GM23248 (cell line): Measurements from ENCODE around the gene PLCL2. TPM values are rescaled to one million over a fixed set of nuclear protein-coding genes. Genes with fewer than 3 reads are reported as not detected.

ENCODE experiments used
- DNase-seq: peaks from one replicate; pipeline ENCODE4 v3.0.0-alpha.2; 2015
- H2AFZ ChIP-seq: fragments of 200-600 bp; sonication (generic); 2 replicates; pipeline ENCODE4 v1.6.1; 2016; ENCODE audit warnings: antibody characterized with exemption
- H3F3A ChIP-seq: fragments of 200-600 bp; sonication (generic); 2 replicates; pipeline ENCODE4 v1.6.1; 2016; ENCODE audit warnings: mild to moderate bottlenecking, antibody characterized with exemption, mixed run types; ENCODE audit not compliant: insufficient read depth
- H3K27ac ChIP-seq: fragments of 200-600 bp; sonication (generic); 2 replicates; pipeline ENCODE4 v1.5.1; 2016; ENCODE audit warnings: mild to moderate bottlenecking
- H3K27me3 ChIP-seq: fragments of 200-600 bp; sonication (generic); replicated peaks from 2 replicates; pipeline ENCODE4 v1.6.1; 2016; ENCODE audit warnings: mild to moderate bottlenecking; ENCODE audit not compliant: insufficient read depth
- H3K36me3 ChIP-seq: fragments of 200-600 bp; sonication (generic); 2 replicates; pipeline ENCODE4 v1.6.1; 2016; ENCODE audit warnings: low read depth, mild to moderate bottlenecking
- H3K4me1 ChIP-seq: fragments of 200-600 bp; sonication (generic); 2 replicates; pipeline ENCODE4 v1.6.1; 2016; ENCODE audit warnings: mild to moderate bottlenecking; ENCODE audit not compliant: insufficient read depth
- H3K4me2 ChIP-seq: fragments of 200-600 bp; sonication (generic); one replicate; pipeline ENCODE4 v1.6.1; 2016; ENCODE audit warnings: mild to moderate bottlenecking; ENCODE audit not compliant: unreplicated experiment
- H3K4me3 ChIP-seq: fragments of 200-600 bp; sonication (generic); 2 replicates; pipeline ENCODE4 v1.5.1; 2016; ENCODE audit warnings: mild to moderate bottlenecking
- H3K79me2 ChIP-seq: fragments of 200-600 bp; sonication (generic); 2 replicates; pipeline ENCODE4 v1.6.1; 2016; ENCODE audit warnings: mild to moderate bottlenecking; ENCODE audit not compliant: insufficient read depth
- H3K9ac ChIP-seq: fragments of 200-600 bp; sonication (generic); 2 replicates; pipeline ENCODE4 v1.6.1; 2016; ENCODE audit warnings: mild to moderate bottlenecking
- H3K9me2 ChIP-seq: fragments of 200-600 bp; sonication (generic); 2 replicates; pipeline ENCODE4 v1.6.1; 2016; ENCODE audit warnings: mixed run types, mild to moderate bottlenecking, moderate library complexity; ENCODE audit not compliant: insufficient read depth
- H3K9me3 ChIP-seq: fragments of 200-600 bp; sonication (generic); one replicate; pipeline ENCODE4 v1.6.1; 2017; ENCODE audit warnings: low read depth
- H4K20me1 ChIP-seq: fragments of 200-600 bp; sonication (generic); 2 replicates; pipeline ENCODE4 v1.6.0; 2016; ENCODE audit not compliant: insufficient read depth
- EZH2 ChIP-seq: fragments of 200-600 bp; sonication (generic); IDR thresholded peaks from 2 replicates; pipeline ENCODE4 v1.6.1; 2018; ENCODE audit warnings: antibody characterized with exemption, mild to moderate bottlenecking; ENCODE audit not compliant: insufficient read depth, poor library complexity, severe bottlenecking
- EZH2phosphoT487 ChIP-seq: fragments of 200-600 bp; sonication (generic); IDR thresholded peaks from 2 replicates; pipeline ENCODE4 v1.6.1; 2018; ENCODE audit warnings: antibody characterized with exemption, moderate library complexity, mild to moderate bottlenecking, low read depth; ENCODE audit not compliant: insufficient read depth
- WGBS, 2 experiments: methylation state at CpG; one replicate each; pipeline ENCODE4 v1.1.6; 2015 to 2017; ENCODE audit warnings: low lambda C conversion rate in 2 of 2, low coverage in 1 of 2; ENCODE audit errors: missing lambda C conversion rate in 2 of 2; 5-methylcytosine and 5-hydroxymethylcytosine counted together
- in situ Hi-C: fragments of 300-500 bp; cut with MboI; formaldehyde crosslinking; loops from 2 replicates; pipeline ENCODE4 v1.15.0; 2020
- polyA plus RNA-seq: library from polyadenylated mRNA; unstranded; fragments of >200 nt; fragmentation: Nextera tagmentation; extraction: Ambion mirVana; gene quantifications from 2 replicates; pipeline ENCODE4 v1.2.1, GENCODE V29; 2016
- total RNA-seq: library from RNA; depleted of rRNA; stranded (reverse); fragments of >200 nt; shearing (Covaris generic); gene quantifications from 2 replicates; pipeline ENCODE4 v1.2.3, GENCODE V29; 2014

Gene PLCL2
- total and polyA plus RNA-seq, 2 experiments from 2014 or later = 1.4 to 5.1 TPM

DNA sequence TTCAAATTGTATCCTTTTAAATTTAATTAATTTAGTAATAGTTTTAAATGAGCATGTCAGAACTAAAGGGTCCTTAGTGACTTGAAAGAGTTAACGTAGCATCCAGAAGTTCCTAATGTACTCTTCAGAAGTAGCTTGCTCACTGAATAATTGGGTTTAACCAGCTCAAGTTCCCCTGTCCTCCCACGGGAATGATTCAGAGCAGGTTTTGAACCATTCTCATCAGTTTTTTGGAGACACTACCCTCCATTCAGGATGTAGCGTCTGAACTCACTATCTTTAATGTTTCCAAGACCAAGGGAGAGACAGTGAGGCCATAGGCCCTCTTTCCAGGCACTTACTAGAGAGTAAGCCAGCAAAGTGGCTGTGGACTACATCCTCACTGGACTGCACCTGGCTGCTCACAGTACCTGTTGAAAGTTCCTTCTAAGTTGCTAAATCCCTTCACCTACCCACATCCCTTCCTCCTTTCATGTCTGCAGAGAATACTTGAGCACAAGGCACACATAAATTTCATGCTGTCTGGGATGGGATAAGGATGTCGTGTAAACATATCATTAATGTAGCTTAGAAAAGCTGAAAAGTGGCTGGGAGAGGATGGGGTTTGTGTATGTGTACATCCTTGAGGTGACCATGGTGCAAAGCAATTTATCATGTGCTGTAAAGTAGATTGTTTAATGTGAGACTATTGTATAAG, 146.3 kb downstream of the PLCL2 start:
- H3K4me3 ChIP-seq = no peak overlapping the region
- in situ Hi-C loops = loop anchor here (10.0 to 25.0 kb wide), 2 partner anchors 426 to 744 kb away; partner anchors contain the start of gene DAZL
- H2AFZ ChIP-seq = no peak overlapping the region
- H3K9me3 ChIP-seq = no peaks in the 10 kb centered on the region
- no peak overlapping the region for H3K27ac ChIP-seq
- H3K27me3 ChIP-seq = no peaks in the 10 kb centered on the region
- H3K79me2 ChIP-seq = no peaks in the 10 kb centered on the region
- peak; percentile 35 for DNase-seq
- no peaks in the 10 kb centered on the region for H3K36me3 ChIP-seq
- TF ChIP-seq EZH2 = no peak
- no peak for TF ChIP-seq EZH2phosphoT487
- 69 to 76% methylated on average over 4 of the region's 4 CpGs for WGBS, 2 experiments
- no peak overlapping the region for H3K4me2 ChIP-seq
- no peak overlapping the region for H3K9ac ChIP-seq
- no peaks in the 10 kb centered on the region for H4K20me1 ChIP-seq
- H3F3A ChIP-seq = no peaks in the 10 kb centered on the region
- no peaks in the 10 kb centered on the region for H3K9me2 ChIP-seq
- peaks cover 18% of the 10 kb centered on the region for H3K4me1 ChIP-seq

DNA sequence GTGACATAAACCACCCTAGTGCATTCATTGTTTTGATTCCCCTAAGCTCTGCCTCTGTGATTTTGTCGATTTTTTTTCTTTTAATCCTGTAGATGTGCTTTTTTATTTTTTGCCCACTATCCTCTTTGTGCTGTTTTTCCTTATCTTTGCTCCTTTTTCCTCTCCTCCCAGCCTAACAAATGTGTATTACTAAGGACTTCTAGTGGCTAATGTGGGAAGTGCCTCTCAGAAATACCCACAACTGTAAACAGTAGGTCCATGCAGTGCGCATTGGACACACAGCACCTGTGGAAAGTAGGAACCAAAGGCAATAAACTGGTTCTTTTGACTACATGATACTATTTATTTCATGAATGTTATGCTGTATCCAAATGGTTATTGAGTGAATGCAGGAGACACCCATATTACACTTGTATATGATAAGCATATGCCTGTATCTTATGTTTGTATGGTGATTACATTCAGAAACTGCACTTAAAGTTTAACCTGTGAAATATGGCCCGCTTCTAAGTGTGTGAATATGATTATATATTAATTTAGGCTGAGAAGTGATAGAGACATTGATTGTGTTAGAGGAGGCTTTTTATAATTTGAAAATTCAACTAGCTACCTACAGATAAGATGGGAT, 147.8 kb downstream of the PLCL2 start:
- H3K9me2 ChIP-seq = no peaks in the 10 kb centered on the region
- no peak overlapping the region for H3K4me2 ChIP-seq
- WGBS, 2 experiments = 69 to 71% methylated on average over 3 of the region's 3 CpGs
- H2AFZ ChIP-seq = no peak overlapping the region
- no peaks in the 10 kb centered on the region for H3K27me3 ChIP-seq
- H3K9me3 ChIP-seq = no peaks in the 10 kb centered on the region
- no peaks in the 10 kb centered on the region for H4K20me1 ChIP-seq
- H3F3A ChIP-seq = no peaks in the 10 kb centered on the region
- H3K4me1 ChIP-seq = peaks cover 18% of the 10 kb centered on the region
- peak; percentile 52 for DNase-seq
- no peaks in the 10 kb centered on the region for H3K79me2 ChIP-seq
- no peak overlapping the region for H3K9ac ChIP-seq
- H3K4me3 ChIP-seq = no peak overlapping the region
- in situ Hi-C loops = loop anchor here (10.0 to 25.0 kb wide), 2 partner anchors 428 to 745 kb away; partner anchors contain the start of gene DAZL
- TF ChIP-seq EZH2phosphoT487 (no peak), EZH2 (no peak)
- H3K27ac ChIP-seq = no peak overlapping the region
- H3K36me3 ChIP-seq = no peaks in the 10 kb centered on the region

DNA sequence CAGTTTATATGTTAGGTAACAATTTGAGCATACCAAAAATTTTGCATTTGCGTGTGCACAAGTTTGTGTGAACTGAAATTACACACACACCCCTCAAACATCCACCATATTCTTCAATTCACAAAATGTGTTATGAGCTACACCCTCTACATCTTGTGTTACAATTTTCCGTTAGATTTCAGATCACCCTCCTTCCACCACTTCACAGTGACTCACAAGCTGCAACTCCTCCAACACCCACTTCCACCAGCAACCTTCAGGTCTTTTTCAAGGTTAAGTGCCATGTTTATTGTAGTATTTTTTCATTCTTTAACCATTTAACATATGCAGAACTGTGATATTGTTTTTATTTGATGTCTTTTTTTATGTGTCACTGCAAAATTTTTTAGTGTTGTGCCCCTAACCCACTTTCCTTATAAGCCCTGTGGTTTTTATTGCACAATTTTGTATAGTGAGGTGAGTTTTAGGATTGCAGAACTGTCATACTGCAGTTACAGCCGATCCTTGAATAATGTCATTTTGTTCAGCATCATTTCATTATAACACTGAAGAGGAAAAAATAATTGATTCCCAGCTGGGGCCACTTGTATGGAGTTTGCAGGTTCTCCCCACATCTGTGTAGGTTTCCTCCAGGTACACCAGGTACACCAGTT, 148.9 kb downstream of the PLCL2 start:
- peak; percentile 47 for DNase-seq
- 75 to 81% methylated on average over 3 of the region's 3 CpGs for WGBS, 2 experiments

DNA sequence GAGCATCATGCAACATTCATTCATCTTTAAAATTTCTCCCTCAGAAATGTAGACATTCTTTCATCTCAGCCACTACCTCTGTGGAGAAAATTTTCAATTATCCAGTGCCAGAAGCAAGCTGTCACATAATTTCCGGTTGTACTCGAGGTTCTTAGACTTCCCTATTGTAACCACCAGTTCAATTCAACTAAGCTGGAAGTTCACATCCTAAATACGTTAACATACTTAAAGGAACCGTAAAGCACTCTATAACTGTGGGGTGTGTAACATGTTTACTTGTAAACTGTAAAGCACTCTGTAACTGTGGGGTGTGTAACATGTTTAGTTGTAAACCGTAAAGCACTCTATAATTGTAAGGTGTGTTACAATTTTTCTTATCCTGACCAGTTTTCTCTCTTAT, 150.3 kb downstream of the PLCL2 start:
- no peak overlapping the region for H3K9ac ChIP-seq
- no peaks in the 10 kb centered on the region for H3K9me2 ChIP-seq
- H4K20me1 ChIP-seq = no peaks in the 10 kb centered on the region
- no peak overlapping the region for H3K4me3 ChIP-seq
- H3K27ac ChIP-seq = no peak overlapping the region
- H3F3A ChIP-seq = peaks cover 15% of the 10 kb centered on the region
- DNase-seq = no peak
- H2AFZ ChIP-seq = no peak overlapping the region
- H3K4me1 ChIP-seq = peaks cover 31% of the 10 kb centered on the region
- in situ Hi-C loops = loop anchor here (10.0 to 25.0 kb wide), 2 partner anchors 430 to 748 kb away; partner anchors contain the start of gene DAZL
- H3K27me3 ChIP-seq = no peaks in the 10 kb centered on the region
- H3K9me3 ChIP-seq = no peaks in the 10 kb centered on the region
- H3K79me2 ChIP-seq = no peaks in the 10 kb centered on the region
- no peak overlapping the region for H3K4me2 ChIP-seq
- no peaks in the 10 kb centered on the region for H3K36me3 ChIP-seq
- 96% methylated on average over 5 of the region's 5 CpGs for WGBS, 2 experiments
- TF ChIP-seq EZH2phosphoT487 = no peak
- no peak for TF ChIP-seq EZH2

More for the DNA sequence above, 148.9 kb downstream of the PLCL2 start:
- H3F3A ChIP-seq = peaks cover under 1% of the 10 kb centered on the region; the same call in 1 of the 2 replicates
- H4K20me1 ChIP-seq = no peaks in the 10 kb centered on the region
- H3K36me3 ChIP-seq = no peaks in the 10 kb centered on the region
- H3K4me2 ChIP-seq = no peak overlapping the region
- no peaks in the 10 kb centered on the region for H3K9me2 ChIP-seq
- H3K9ac ChIP-seq = no peak overlapping the region
- no peaks in the 10 kb centered on the region for H3K9me3 ChIP-seq
- H2AFZ ChIP-seq = no peak overlapping the region
- H3K4me3 ChIP-seq = no peak overlapping the region
- TF ChIP-seq EZH2 = no peak
- no peak for TF ChIP-seq EZH2phosphoT487
- H3K79me2 ChIP-seq = no peaks in the 10 kb centered on the region
- H3K27me3 ChIP-seq = no peaks in the 10 kb centered on the region
- no peak overlapping the region for H3K27ac ChIP-seq
- H3K4me1 ChIP-seq = peaks cover 18% of the 10 kb centered on the region
- in situ Hi-C loops = loop anchor here (10.0 to 25.0 kb wide), 2 partner anchors 429 to 746 kb away; partner anchors contain the start of gene DAZL
